ENCODE results near the gene CPNE9. TPM values are rescaled to one million over a fixed set of nuclear protein-coding genes. Genes with fewer than 3 reads are reported as not detected.

The CPNE9 gene
- total RNA-seq, 1 experiment from 2014 or later = 3.5 TPM

- H3K4me3 Mint-ChIP-seq = no peak overlapping the region
- no CpG with 5 or more reads among the region's 4 CpGs for WGBS (ENCODE audit: extremely low coverage, insufficient read length, low lambda C conversion rate)
- no peak overlapping the region for H2AFZ ChIP-seq (ENCODE audit: low read length)
These were observed 8.3 kb upstream of the CPNE9 start for GRCh38 chr3:9695345-9695744.

More at GRCh38 chr3:9695345-9695744, 8.3 kb upstream of the CPNE9 start:
- no peaks in the 10 kb centered on the region for H3K23me2 ChIP-seq (ENCODE audit: insufficient read length, low read depth, low read length, poor library complexity, severe bottlenecking)
- no peak overlapping the region for H3K4ac ChIP-seq (ENCODE audit: low read depth, low read length)
- H3T11ph ChIP-seq (ENCODE audit: low read length) = no peak overlapping the region
- H4K5ac ChIP-seq (ENCODE audit: insufficient read length, low read depth, low read length) = no peak overlapping the region
- H2BK120ac ChIP-seq (ENCODE audit: low read depth, low read length, poor library complexity, severe bottlenecking) = no peak overlapping the region
- Mint-ChIP-seq H3K36me3 (ENCODE audit: insufficient read depth in 1 of 3, low read depth in 3 of 3) (peaks cover under 1 to 23% (median 3%) of the 10 kb centered on the region in 3 experiments; a peak in 6 of 7 replicates), H3K27ac (peak overlapping the region in 1 of 3 experiments; percentile 57; a peak in 1 of 7 replicates), H3K27me3 (ENCODE audit: low read depth) (no peaks in the 10 kb centered on the region; the same call in 1 of the 2 replicates), H3K4me1 (no peaks in the 10 kb centered on the region; a peak in 1 of 4 replicates), H3K9me3 (no peaks in the 10 kb centered on the region)
- H2AK5ac ChIP-seq (ENCODE audit: insufficient read length, low read length) = no peak overlapping the region
- no peak overlapping the region for H3K9ac ChIP-seq (ENCODE audit: extremely low read depth, insufficient read length, low read length)
- H3K14ac ChIP-seq (ENCODE audit: insufficient read depth, low read length) = no peak overlapping the region
- H3K79me2 ChIP-seq (ENCODE audit: insufficient read depth, low read length) = no peaks in the 10 kb centered on the region
- H3K56ac ChIP-seq (ENCODE audit: insufficient read length, low read depth, low read length) = no peak overlapping the region
- no peaks in the 10 kb centered on the region for H3K79me1 ChIP-seq (ENCODE audit: insufficient read depth, low read depth, low read length, poor library complexity, severe bottlenecking)
- no peak for DNase-seq
- H3K27me3 ChIP-seq (ENCODE audit: insufficient read depth, low read length) = no peaks in the 10 kb centered on the region
- H3K27ac ChIP-seq (ENCODE audit: insufficient read length, low read depth, low read length) = no peak overlapping the region
- H2BK5ac ChIP-seq (ENCODE audit: insufficient read length, low read length) = no peak overlapping the region
- H3K9me3 ChIP-seq (ENCODE audit: control insufficient read depth, low read depth, low read length) = no peaks in the 10 kb centered on the region
- H4K20me1 ChIP-seq (ENCODE audit: control insufficient read depth, insufficient read depth, insufficient read length) = no peaks in the 10 kb centered on the region
- TF ChIP-seq CTCF (conservative IDR thresholded peaks at IDR 0.05) = no peak
- no peak overlapping the region for H3K23ac ChIP-seq (ENCODE audit: insufficient read length, low read depth, low read length)
- no peak overlapping the region for H2BK12ac ChIP-seq (ENCODE audit: insufficient read length, low read depth, low read length)
- no peak overlapping the region for H4K8ac ChIP-seq (replicated peaks; ENCODE audit: insufficient read length, low read depth, low read length)
- no peak overlapping the region for H2BK15ac ChIP-seq (ENCODE audit: low read depth, low read length)
- H2BK20ac ChIP-seq (ENCODE audit: low read depth, low read length, poor library complexity, severe bottlenecking) = no peak overlapping the region
- no peak overlapping the region for H3K18ac ChIP-seq (ENCODE audit: insufficient read length, low read depth, low read length)
- H3K4me2 ChIP-seq (ENCODE audit: insufficient read depth, insufficient read length, low read length) = no peak overlapping the region
- no peaks in the 10 kb centered on the region for H3K4me1 ChIP-seq (ENCODE audit: insufficient read depth, low read length)
- H4K91ac ChIP-seq (ENCODE audit: insufficient read length, low read depth, low read length) = no peak overlapping the region

Measured in H9 (cell line).